SIG-M5 treated with dmso at 0.1 percent for 504 hours (cell line): Measurements from ENCODE around the gene PPM1B.
"Not testable (repeated sequence)": the region's sequence is repeated elsewhere in the genome, so short reads cannot be mapped to it uniquely, and the experiment has no call there.

Source experiments
- DNase-seq: peaks from one replicate; lab custom pipeline; 2025; ENCODE audit not compliant: unreplicated experiment; lab: John Stamatoyannopoulos, UW

PPM1B gene

GRCh38 chr2:44168681-44169154, at the start of gene PPM1B:
Gene PPM1B, plus strand, starts transcription at chr2:44168875. Its CDS starts 32,325 bp downstream, at chr2:44201200.
- DNase-seq, result no peak

- DNase-seq, result no peak
Measured at GRCh38 chr2:44119878-44120277, 48.8 kb upstream of the PPM1B start.

GRCh38 chr2:44120428-44120827, 48.2 kb upstream of the PPM1B start:
- DNase-seq, result peak; percentile 96

GRCh38 chr2:44121899-44122298, 46.8 kb upstream of the PPM1B start:
- no peak for DNase-seq

- DNase-seq, result no peak
Measured at GRCh38 chr2:44124500-44124899, 44.2 kb upstream of the PPM1B start.

GRCh38 chr2:44126106-44126797, 42.4 kb upstream of the PPM1B start:
- no peak for DNase-seq

- peak; percentile 51 for DNase-seq
Measured at GRCh38 chr2:44130441-44130840, 38.2 kb upstream of the PPM1B start.

GRCh38 chr2:44131177-44131576, 37.5 kb upstream of the PPM1B start:
- DNase-seq, result no peak

GRCh38 chr2:44133602-44134001, 35.1 kb upstream of the PPM1B start:
- DNase-seq, result not testable (repeated sequence)

GRCh38 chr2:44134848-44135247, 33.8 kb upstream of the PPM1B start:
- no peak for DNase-seq

GRCh38 chr2:44135296-44135695, 33.4 kb upstream of the PPM1B start:
- DNase-seq, result no peak

GRCh38 chr2:44135771-44136170, 32.9 kb upstream of the PPM1B start:
- DNase-seq, result no peak

GRCh38 chr2:44136252-44136651, 32.4 kb upstream of the PPM1B start:
- no peak for DNase-seq

GRCh38 chr2:44137048-44137447, 31.6 kb upstream of the PPM1B start:
- no peak for DNase-seq

GRCh38 chr2:44137872-44138551, 30.7 kb upstream of the PPM1B start:
- DNase-seq, result no peak

- no peak for DNase-seq
Measured at GRCh38 chr2:44139741-44140140, 28.9 kb upstream of the PPM1B start.

GRCh38 chr2:44142306-44142705, 26.4 kb upstream of the PPM1B start:
- DNase-seq, result no peak

GRCh38 chr2:44143701-44144100, 25.0 kb upstream of the PPM1B start:
- no peak for DNase-seq

GRCh38 chr2:44148999-44149398, 19.7 kb upstream of the PPM1B start:
- no peak for DNase-seq

GRCh38 chr2:44150473-44150872, 18.2 kb upstream of the PPM1B start:
- no peak for DNase-seq

GRCh38 chr2:44152865-44153669, 15.6 kb upstream of the PPM1B start:
- DNase-seq, result no peak
